ENCODE measurements around the gene PRR9.
"Not testable (repeated sequence)": the region's sequence is repeated elsewhere in the genome, so short reads cannot be mapped to it uniquely, and the experiment has no call there.

Gene PRR9

GRCh38 chr1:153229076-153229829 lies 11.9 kb downstream of the PRR9 start:
- not testable (repeated sequence) for DNase-seq (ENCODE audit: low read depth)

DNA sequence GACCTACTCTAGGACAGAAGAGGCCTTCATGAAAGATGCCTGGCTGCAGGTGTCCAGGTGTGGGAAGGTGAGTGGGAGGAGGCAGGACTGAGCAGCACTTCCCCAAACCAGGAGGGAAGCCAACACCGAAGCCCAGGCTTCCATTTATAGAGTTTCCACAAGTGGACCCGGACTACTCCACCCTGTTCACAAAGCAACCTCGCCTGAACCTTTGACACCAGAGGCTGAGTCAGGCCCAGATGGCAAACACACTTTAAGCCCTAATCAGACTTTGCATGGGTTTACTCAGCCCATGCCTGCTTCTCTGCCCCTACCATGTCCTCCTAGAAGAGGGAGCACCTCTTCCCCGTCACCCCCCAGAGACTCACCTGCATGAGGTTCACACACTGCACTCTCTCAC lies 14.0 kb downstream of the PRR9 start:
- no peak for DNase-seq (ENCODE audit: low read depth)

DNA sequence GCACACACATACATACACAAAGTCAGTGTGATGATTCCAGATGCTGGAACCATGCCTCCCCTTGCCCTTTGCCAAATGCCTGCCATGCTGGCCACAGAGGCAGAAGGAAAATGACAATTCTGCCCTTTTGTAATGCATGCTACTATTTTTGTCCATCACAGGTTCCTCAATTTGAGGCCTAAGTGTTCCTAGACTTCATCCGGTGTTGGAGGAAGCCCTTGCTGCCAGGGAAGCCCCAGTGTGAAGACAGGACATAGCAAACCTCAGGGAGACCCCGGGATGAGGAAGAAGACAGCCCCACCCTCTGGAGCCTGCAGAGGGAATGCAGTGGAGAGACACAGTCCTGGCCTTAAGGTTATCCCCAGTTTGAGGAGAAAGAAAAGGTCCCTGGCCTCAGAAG lies 14.4 kb downstream of the PRR9 start:
- DNase-seq (ENCODE audit: low read depth), result no peak

- DNase-seq (ENCODE audit: low read depth), result no peak
Measured at GRCh38 chr1:153232553-153232952, 15.2 kb downstream of the PRR9 start.

DNA sequence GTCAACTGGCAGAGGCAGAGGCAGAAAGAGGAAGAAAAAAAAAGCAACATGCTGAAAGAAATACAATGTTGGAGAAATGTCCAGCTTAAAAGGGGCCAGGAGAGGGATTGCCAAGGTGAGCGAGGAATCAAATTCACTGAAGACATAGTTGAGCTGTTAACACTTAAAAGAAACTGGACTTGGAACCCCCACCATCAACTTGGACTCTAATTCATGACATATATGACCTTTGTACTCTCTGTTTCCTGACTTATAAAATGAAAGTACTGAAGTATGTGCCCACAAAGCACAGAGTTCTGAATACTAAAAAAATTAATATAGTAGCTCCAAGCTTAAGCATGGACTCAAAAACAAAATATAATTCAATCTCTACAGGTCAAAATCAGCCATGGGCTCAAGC lies 16.1 kb downstream of the PRR9 start:
- DNase-seq (ENCODE audit: low read depth), result no peak

GRCh38 chr1:153238527-153238926 lies 21.1 kb downstream of the PRR9 start:
- no peak for DNase-seq (ENCODE audit: low read depth)

DNA sequence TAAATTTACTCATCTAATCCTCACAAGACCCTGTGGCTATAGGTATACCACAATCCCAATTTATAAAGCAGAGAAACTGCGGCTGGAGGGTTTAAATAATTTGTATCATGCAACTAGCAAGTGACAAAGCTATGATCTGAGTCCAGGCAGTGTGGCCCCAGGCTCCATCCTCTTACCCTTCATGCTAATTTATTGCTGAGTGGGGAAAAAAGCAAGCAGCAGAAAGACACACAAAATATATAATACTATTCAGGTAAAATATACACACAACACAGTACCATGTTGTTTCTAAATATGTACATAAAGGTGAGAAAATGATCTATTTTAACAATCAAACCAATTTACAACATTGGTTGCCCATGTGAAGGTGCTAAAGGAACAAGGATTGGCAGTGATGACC lies 24.8 kb downstream of the PRR9 start:
- DNase-seq (ENCODE audit: low read depth), result no peak

DNA sequence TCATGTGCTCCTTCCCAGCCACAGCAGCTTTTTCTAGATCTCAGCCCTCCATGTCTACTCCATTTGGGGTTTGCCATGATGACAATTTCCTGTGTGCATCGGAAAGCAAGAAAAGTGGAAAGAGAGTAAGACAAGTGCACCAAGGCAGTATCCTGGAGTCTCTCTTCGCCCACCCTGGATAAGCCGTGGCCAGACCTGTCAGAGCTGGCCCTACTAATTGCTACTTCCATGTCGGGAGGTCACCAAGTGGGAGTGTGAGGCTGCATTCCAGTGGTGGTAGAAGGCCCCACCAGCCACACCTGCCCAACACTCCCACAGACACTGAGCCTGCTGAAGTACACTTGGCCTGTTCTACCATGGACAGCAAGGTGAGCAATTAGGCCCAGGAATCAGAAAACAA lies 28.1 kb downstream of the PRR9 start:
- no peak for DNase-seq (ENCODE audit: low read depth)

DNA sequence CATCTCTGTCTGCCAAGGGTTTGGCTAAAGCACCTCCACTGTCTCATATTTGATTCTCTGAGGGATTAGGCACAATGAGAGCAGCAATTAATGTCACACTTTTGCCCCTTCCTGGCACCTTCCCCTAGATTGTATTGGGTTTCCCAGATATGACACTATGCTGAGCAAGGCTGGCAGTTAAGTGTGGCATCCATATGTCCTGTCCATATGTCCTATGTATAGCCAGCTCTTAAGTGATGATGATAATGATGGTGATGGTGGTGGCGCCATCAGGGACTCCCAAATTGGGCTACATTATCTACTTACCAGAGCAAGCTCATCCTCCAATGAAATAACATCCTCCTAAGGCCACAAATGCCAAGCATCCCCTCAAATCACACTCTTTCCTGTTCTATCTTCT lies 28.6 kb downstream of the PRR9 start:
- no peak for DNase-seq (ENCODE audit: low read depth)

DNA sequence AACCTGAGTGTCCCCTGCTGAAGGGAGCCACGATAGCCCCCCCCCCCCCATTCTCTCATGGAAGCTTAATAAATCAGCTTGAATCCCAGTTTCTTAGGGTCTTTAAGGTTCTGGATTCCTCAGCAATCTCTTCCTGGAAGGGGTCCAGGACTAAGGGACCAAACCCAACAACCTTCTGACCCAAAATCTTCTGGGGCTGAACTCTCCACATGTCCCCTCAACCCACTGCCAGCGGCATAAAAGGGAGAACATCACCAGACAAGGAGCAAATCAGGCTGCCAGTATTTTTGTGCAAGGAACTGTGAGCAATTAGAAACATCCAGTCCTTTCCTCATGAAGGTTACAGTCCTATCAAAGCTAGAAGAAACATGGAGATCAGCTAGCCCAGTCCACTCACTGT lies 29.4 kb downstream of the PRR9 start:
- DNase-seq (ENCODE audit: low read depth), result no peak

- no peak for DNase-seq (ENCODE audit: low read depth)
Measured at GRCh38 chr1:153248176-153248879, 30.9 kb downstream of the PRR9 start.

DNA sequence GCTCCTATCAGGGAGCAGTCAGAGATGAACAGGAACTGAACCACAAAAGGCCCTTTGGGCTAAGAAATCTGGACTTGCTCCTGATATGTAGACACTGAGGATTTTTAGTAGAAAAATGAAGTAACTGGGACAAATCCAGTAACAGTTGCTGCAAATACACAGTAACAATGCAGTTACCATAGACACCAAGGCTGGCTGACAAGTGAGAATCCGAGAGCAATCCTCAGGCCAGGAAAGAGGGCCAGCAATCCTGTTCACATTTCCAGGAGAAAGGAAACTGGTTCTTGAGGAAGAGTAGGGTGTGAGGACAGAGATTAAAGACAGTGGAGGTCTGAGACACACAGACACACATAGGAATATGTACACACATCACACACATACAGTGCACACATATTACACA lies 32.8 kb downstream of the PRR9 start:
- no peak for DNase-seq (ENCODE audit: low read depth)

DNA sequence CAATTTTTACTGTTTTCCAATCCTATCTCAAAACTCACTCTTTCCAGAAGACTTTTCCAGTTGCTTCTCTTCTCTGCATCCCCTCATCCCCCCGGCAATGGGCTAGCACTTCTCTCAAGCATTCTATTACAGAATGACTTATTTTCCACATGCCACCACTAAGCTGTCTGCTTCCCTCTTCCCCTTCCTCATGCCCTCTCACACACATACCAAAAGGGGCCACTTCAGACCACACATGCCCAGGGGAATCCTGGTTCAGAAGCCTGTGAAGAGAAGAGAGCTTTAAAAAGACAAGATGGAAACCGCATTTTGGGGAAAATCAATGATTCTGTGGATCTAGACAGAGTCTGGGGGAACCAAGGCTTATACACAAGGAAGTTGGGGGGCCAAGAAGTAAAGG lies 33.7 kb downstream of the PRR9 start:
- no peak for DNase-seq (ENCODE audit: low read depth)

DNA sequence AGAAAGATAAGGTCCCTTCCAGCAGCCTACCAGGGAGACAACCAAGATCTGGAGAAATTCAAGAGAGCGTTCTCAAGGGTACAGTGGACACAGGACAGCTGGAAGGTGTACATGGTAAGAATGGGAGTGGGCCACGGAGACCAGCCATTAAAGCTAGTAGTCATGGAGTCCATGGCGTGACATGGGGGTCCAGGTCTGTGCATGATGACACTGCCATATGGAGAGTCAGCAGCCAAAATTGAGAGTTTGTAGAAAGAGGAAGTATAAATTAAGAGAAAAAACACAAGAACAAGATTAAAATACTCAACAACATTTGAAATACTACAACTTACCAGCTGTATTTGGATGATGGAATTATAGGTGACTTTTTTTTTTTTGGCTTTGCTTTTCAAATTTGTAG lies 34.2 kb downstream of the PRR9 start:
- no peak for DNase-seq (ENCODE audit: low read depth)

DNA sequence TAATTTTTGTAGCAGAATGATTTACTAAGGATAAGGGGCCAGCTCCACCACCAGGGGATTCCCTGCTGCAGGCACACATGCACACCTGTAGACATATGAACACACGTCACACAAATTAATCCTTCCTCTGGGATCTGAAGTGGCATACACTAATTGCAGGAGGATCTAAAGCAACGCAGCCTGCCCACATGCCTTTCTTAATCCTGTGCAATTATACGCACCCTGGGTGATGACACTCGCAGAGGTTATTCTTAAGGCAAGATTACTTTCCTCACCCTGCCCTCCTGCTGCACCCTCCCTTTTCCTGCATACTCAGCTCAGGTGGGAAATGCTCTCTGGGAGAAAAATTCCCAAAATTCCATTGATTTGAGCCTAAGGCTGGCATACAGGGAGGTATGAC lies 34.6 kb downstream of the PRR9 start:
- DNase-seq (ENCODE audit: low read depth), result no peak

- DNase-seq (ENCODE audit: low read depth), result no peak
Measured at GRCh38 chr1:153253076-153253475, 35.7 kb downstream of the PRR9 start.

DNA sequence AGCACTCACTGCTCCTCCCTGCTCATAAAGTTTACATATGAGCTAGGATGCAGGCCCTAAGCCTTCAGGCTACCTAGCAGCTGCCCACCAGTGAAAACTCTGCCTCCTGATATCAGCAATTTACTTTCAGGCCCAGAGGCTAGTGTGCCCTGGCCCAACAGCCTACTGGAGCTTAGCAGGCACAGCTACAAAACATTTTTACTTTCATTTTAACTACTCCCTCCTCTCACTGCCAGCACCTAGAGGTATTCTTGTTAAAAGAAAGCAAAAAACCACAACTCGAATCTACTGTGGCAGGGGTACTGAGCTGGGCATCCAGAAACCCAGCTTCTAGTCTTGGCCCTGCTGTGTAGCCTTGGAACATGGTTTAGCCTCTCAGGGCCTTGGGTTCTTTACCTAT lies 36.3 kb downstream of the PRR9 start:
- DNase-seq (ENCODE audit: low read depth), result no peak

DNA sequence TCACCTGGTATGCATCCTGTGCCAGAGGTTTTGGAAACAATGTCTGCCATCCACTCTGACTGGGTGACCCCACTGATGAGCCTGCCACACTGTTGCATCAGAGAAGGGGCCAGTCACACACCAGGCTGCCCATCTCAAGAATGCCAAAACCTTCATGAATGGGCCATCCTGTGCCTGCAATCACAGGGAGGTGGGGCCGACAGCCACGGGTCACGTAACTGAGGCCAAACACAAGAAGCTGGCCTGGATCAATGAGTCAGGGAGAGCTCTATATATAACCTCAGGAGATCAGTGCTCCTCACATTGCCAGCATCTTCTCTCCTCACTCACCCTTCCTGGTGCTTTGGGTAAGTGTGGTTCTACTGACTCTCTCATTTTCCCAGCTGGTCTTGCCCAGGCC lies 42.0 kb downstream of the PRR9 start, which contains the start of gene LORICRIN:
Gene LORICRIN (plus strand): TSS at position 301 of the 400 bp plus-strand sequence. CDS start 1,263 bp downstream, outside the sequence.
- no peak for DNase-seq (ENCODE audit: low read depth)

DNA sequence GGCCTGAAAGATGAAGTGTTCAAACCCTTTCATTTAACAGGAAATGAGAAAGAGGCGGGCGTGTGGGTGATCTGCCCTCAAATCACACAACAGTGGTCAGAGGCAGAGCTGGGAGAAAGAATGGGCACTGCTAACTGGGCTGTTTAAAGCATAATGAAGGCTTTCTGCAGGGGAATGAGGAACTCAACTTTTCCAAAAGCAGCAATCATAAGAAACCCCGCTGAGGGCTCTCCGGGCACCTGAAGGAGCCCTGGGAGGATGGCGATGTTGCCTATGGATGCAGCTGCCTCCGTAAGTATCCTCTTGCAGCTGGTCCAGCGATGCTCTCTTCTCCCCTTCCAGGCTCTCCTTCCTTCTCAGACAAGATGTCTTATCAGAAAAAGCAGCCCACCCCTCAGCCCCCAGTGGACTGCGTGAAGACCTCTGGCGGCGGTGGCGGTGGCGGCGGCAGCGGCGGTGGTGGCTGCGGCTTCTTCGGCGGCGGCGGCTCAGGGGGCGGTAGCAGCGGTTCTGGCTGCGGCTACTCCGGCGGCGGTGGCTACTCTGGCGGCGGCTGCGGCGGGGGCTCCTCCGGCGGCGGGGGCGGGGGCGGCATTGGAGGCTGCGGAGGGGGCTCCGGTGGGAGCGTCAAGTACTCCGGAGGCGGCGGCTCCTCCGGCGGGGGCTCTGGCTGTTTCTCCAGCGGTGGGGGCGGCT lies 43.3 kb downstream of the PRR9 start:
- no peak for DNase-seq (ENCODE audit: low read depth)

GRCh38 chr1:153261281-153262069 lies 44.1 kb downstream of the PRR9 start:
- peak; percentile 22 for DNase-seq (ENCODE audit: low read depth)

GRCh38 chr1:153262070-153262366 lies 44.6 kb downstream of the PRR9 start:
- DNase-seq (ENCODE audit: low read depth), result no peak

- DNase-seq (ENCODE audit: low read depth), result no peak
Measured at GRCh38 chr1:153262462-153263157, 45.2 kb downstream of the PRR9 start.

All from activated T-cell treated with anti-CD3 and anti-CD28 coated beads for 1 hour (primary cell).